Right lobe of liver (tissue), 6 donors: ENCODE data around the gene FAM210B. TPM values are rescaled to one million over a fixed set of nuclear protein-coding genes. Genes with fewer than 3 reads are reported as not detected.

Source experiments
- ATAC-seq, 4 donors: fragments of 200-7000 bp; cut with Tn5 transposase; one replicate each; pipeline ENCODE4 v1.9.1; 2020; ENCODE audit warnings: mild to moderate bottlenecking in 4 of 4, moderate library complexity in 4 of 4
- DNase-seq, 3 donors: peaks; one replicate each; pipeline ENCODE4 v3.0.0-alpha.2; 2020
- H3K27ac ChIP-seq, 3 donors: fragments of 200-600 bp; one replicate each; pipeline ENCODE4 v1.8.0; 2022
- H3K27me3 ChIP-seq, 2 donors: fragments of 200-600 bp; one replicate each; pipeline ENCODE4 v1.8.0; 2022
- H3K36me3 ChIP-seq, 4 donors: fragments of 200-600 bp; sonication (generic) in 1 of 4; one replicate each; pipeline versions ENCODE4 v1.5.1 to v1.8.0; 2017 to 2022; ENCODE audit warnings: control low read depth in 1 of 4
- H3K4me1 ChIP-seq, 4 donors: fragments of 200-600 bp; sonication (generic) in 1 of 4; one replicate each; pipeline versions ENCODE4 v1.5.1 to v1.8.0; 2017 to 2022; ENCODE audit warnings: control low read depth in 1 of 4
- H3K4me3 ChIP-seq, 3 donors: fragments of 200-600 bp; one replicate each; pipeline ENCODE4 v1.8.0; 2022
- H3K9me3 ChIP-seq, 4 donors: fragments of 200-600 bp; sonication (generic) in 1 of 4; one replicate each; pipeline versions ENCODE4 v1.5.1 to v1.8.0; 2017 to 2022; ENCODE audit warnings: control low read depth in 1 of 4
- CTCF ChIP-seq, 4 donors: fragments of 200-600 bp in 3 of 4; fragments of 450-650 bp in 1 of 4; IDR thresholded peaks; one replicate each; pipeline versions ENCODE4 v1.5.1 to v1.8.0; 2016 to 2022; ENCODE audit warnings: antibody characterized with exemption in 4 of 4, mild to moderate bottlenecking in 2 of 4
- POLR2A ChIP-seq: fragments of 450-650 bp; IDR thresholded peaks from one replicate; pipeline ENCODE4 v1.6.1; 2017; ENCODE audit warnings: antibody characterized with exemption, mild to moderate bottlenecking
- WGBS: methylation state at CpG from one replicate; pipeline ENCODE4 v1.1.6; 2018; ENCODE audit warnings: low coverage, low lambda C conversion rate; ENCODE audit not compliant: insufficient coverage; ENCODE audit errors: missing lambda C conversion rate; 5-methylcytosine and 5-hydroxymethylcytosine counted together
- intact Hi-C, 2 donors: fragments of 100-400 bp; cut with DNase I; formaldehyde crosslinking; loops; one replicate each; pipeline versions ENCODE4 v1.11.2 to v1.14.1; 2022
- total RNA-seq, 6 experiments: library from RNA; depleted of rRNA in 2 of 6; stranded (reverse); fragments of >200 nt in 2 of 6; fragmentation: NEBNext Ultra II Directional in 3 of 6; extraction: Animal tissue kit (Norgen Biotek cat#: 25700) in 3 of 6; gene quantifications; one replicate each; pipeline versions ENCODE4 v1.1.0 to v1.2.4, GENCODE V29; 2016 to 2023
- donor health status: DM: no; HTN: yes; CAD: no.
- donor health status: DM: no; HTN: no; CAD: no.
- donor health status: DM: no; HTN: no; CAD: no.
- donor health status: DM: no; HTN: yes; CAD: no.
- donor health status: DM: no; HTN: yes; CAD: no.

Gene FAM210B
- total RNA-seq, 6 experiments from 2014 or later, result 31.6 to 66.5 (median 42.8) TPM

GRCh38 chr20:56378386-56378785, 19.6 kb downstream of the FAM210B start:
- H3K4me3 ChIP-seq, result no peak overlapping the region
- H3K36me3 ChIP-seq, result no peaks in the 10 kb centered on the region
- no peaks in the 10 kb centered on the region for H3K4me1 ChIP-seq
- no peak for DNase-seq
- no peak overlapping the region for H3K27ac ChIP-seq
- no peaks in the 10 kb centered on the region for H3K27me3 ChIP-seq
- H3K9me3 ChIP-seq, result no peaks in the 10 kb centered on the region
- TF ChIP-seq CTCF (IDR thresholded peaks at IDR 0.05) (no peak), POLR2A (no peak)
- intact Hi-C loops, result no loop called here
- 90% methylated on average over 3 of the region's 3 CpGs for WGBS
- no peak for ATAC-seq

GRCh38 chr20:56380375-56380774, 21.6 kb downstream of the FAM210B start:
- DNase-seq (no peak), ATAC-seq (peak in 2 of 4 donors; percentile 15 to 60)
- no peaks in the 10 kb centered on the region for H3K36me3 ChIP-seq
- H3K27me3 ChIP-seq, result no peaks in the 10 kb centered on the region
- H3K4me1 ChIP-seq, result no peaks in the 10 kb centered on the region
- no peak overlapping the region for H3K4me3 ChIP-seq
- TF ChIP-seq CTCF (IDR thresholded peaks at IDR 0.05), result no peak
- no peak for TF ChIP-seq POLR2A
- WGBS, result 48% methylated on average over 1 of the region's 1 CpG
- H3K27ac ChIP-seq, result no peak overlapping the region
- intact Hi-C loops, result no loop called here
- no peaks in the 10 kb centered on the region for H3K9me3 ChIP-seq

- intact Hi-C loops, result no loop called here
- Histone ChIP-seq H3K36me3 (no peaks in the 10 kb centered on the region), H3K4me1 (no peaks in the 10 kb centered on the region), H3K27ac (no peak overlapping the region), H3K9me3 (no peaks in the 10 kb centered on the region), H3K27me3 (no peaks in the 10 kb centered on the region), H3K4me3 (no peak overlapping the region)
- DNase-seq (no peak), ATAC-seq (no peak)
- 100% methylated on average over 1 of the region's 1 CpG for WGBS
- TF ChIP-seq POLR2A, result no peak
- no peak for TF ChIP-seq CTCF (IDR thresholded peaks at IDR 0.05)
These were observed 22.7 kb downstream of the FAM210B start for GRCh38 chr20:56381501-56381900.

- Histone ChIP-seq H3K27ac (no peak overlapping the region), H3K9me3 (no peaks in the 10 kb centered on the region), H3K4me3 (no peak overlapping the region), H3K36me3 (no peaks in the 10 kb centered on the region), H3K27me3 (no peaks in the 10 kb centered on the region), H3K4me1 (no peaks in the 10 kb centered on the region)
- intact Hi-C loops, result no loop called here
- ATAC-seq (no peak), DNase-seq (no peak)
- WGBS, result 77% methylated on average over 4 of the region's 4 CpGs
- TF ChIP-seq CTCF (IDR thresholded peaks at IDR 0.05) (no peak), POLR2A (no peak)
These were observed 23.9 kb downstream of the FAM210B start for GRCh38 chr20:56382696-56383095.

GRCh38 chr20:56383334-56383733, 24.6 kb downstream of the FAM210B start:
- no peak for TF ChIP-seq CTCF (IDR thresholded peaks at IDR 0.05)
- TF ChIP-seq POLR2A, result no peak
- 87% methylated on average over 8 of the region's 8 CpGs for WGBS

More at GRCh38 chr20:56383334-56383733, 24.6 kb downstream of the FAM210B start:
- no peak overlapping the region for H3K4me3 ChIP-seq
- no peak for ATAC-seq
- H3K27me3 ChIP-seq, result no peaks in the 10 kb centered on the region
- no peak overlapping the region for H3K27ac ChIP-seq
- DNase-seq, result no peak
- H3K36me3 ChIP-seq, result no peaks in the 10 kb centered on the region
- H3K4me1 ChIP-seq, result no peaks in the 10 kb centered on the region
- intact Hi-C loops, result no loop called here
- no peaks in the 10 kb centered on the region for H3K9me3 ChIP-seq
